AG09309 (cell line): ENCODE results near the gene BOC.

Source experiments
- DNase-seq: peaks from one replicate; pipeline ENCODE4 v3.0.0-alpha.2; 2010; ENCODE audit warnings: low read depth
- H3K4me3 ChIP-seq: 2 replicates; pipeline ENCODE4 v1.5.1; 2011; ENCODE audit warnings: mild to moderate bottlenecking, low read depth, low read length, moderate library complexity; ENCODE audit not compliant: control insufficient read depth
- CTCF ChIP-seq: IDR thresholded peaks from 2 replicates; pipeline ENCODE4 v1.5.1; 2011; ENCODE audit warnings: mild to moderate bottlenecking, low read depth, low read length, inconsistent platforms; ENCODE audit not compliant: insufficient read depth, control insufficient read depth; ENCODE audit errors: missing control alignments

Gene BOC

DNA sequence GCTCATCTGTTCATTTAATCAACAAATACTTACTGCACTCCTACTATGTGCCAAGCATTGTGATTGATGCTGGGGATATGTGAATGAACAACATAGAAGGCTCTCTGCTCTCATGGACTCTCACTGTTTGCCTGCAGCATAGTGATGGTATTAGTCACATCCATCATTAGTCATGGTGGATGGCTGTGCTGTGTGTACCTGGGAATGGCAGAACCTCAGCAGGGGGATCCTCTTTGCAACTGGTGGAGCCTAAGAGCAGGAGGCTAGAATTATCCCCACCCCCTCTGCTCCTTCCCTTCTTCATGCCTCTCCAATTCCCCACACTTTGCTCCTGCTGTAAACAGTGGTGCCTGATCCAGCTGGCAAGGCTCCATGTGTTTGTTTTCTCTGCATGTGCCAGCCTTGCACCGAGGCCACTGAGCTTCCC is 20.5 kb downstream of the BOC start:
- TF ChIP-seq CTCF: no peak
- no peak for DNase-seq
- no peak overlapping the region for H3K4me3 ChIP-seq

GRCh38 chr3:113232342-113232741 is 21.0 kb downstream of the BOC start:
- no peak overlapping the region for H3K4me3 ChIP-seq
- no peak for DNase-seq
- TF ChIP-seq CTCF: no peak

- no peak for DNase-seq
- no peak for TF ChIP-seq CTCF
- H3K4me3 ChIP-seq: no peak overlapping the region
Observed at GRCh38 chr3:113233497-113233896, 22.1 kb downstream of the BOC start.

- TF ChIP-seq CTCF: no peak
Observed at GRCh38 chr3:113234028-113234427, 22.7 kb downstream of the BOC start.

DNA sequence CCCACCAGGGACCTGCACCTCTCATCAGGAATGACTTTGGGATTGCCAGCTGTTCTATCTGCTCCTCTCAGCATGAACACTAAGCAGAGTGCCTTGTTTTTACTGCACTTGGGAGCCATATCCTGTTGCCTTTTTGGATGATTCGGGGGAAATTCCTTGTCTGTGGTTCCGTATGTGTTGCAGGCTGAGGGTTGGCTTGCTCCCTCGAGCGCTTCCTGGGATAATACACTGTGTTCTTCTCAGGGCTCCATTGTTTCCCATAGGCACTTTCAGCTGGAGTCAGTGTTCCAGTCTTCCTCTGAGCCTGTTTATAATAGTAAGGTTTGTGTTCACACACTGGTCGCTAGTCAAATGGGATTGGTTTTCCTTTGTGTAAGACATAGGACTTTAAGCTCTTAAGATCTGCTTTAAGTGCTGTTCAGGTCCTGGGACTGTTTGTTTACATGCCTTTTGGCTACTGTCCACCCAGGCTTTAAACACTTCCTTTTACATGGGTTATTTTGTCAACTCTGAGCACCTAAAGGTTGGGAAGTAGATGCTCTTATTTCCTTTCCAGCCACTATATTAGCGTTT is 23.4 kb downstream of the BOC start:
- H3K4me3 ChIP-seq: no peak overlapping the region
- no peak for DNase-seq
- TF ChIP-seq CTCF: no peak

More at GRCh38 chr3:113234028-113234427, 22.7 kb downstream of the BOC start:
- no peak for DNase-seq
- no peak overlapping the region for H3K4me3 ChIP-seq

DNA sequence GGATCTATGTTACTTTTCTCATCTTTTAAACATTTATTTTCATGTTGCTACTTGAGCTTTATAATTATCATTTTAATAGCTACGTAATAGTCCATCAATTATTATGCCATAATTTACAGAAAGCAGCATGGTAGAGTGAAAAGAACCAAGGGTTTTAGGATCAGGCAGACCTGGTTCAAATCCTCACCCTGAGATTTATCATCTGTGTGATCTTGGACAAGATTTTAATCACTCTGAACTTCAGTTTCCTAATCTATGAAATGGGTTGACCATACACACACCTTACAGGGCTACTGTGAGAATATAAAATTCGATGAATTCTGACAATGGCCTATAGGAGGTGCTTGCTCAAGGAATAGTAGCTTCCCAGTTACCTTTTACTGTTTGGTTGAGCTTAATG is 27.1 kb downstream of the BOC start:
- no peak overlapping the region for H3K4me3 ChIP-seq
- no peak for TF ChIP-seq CTCF
- DNase-seq: no peak

- TF ChIP-seq CTCF: no peak
Observed at GRCh38 chr3:113240841-113241240, 29.5 kb downstream of the BOC start.

More at GRCh38 chr3:113240841-113241240, 29.5 kb downstream of the BOC start:
- no peak for DNase-seq
- no peak overlapping the region for H3K4me3 ChIP-seq
